Measurements from ENCODE around the gene CDKN2D.

Gene CDKN2D

DNA sequence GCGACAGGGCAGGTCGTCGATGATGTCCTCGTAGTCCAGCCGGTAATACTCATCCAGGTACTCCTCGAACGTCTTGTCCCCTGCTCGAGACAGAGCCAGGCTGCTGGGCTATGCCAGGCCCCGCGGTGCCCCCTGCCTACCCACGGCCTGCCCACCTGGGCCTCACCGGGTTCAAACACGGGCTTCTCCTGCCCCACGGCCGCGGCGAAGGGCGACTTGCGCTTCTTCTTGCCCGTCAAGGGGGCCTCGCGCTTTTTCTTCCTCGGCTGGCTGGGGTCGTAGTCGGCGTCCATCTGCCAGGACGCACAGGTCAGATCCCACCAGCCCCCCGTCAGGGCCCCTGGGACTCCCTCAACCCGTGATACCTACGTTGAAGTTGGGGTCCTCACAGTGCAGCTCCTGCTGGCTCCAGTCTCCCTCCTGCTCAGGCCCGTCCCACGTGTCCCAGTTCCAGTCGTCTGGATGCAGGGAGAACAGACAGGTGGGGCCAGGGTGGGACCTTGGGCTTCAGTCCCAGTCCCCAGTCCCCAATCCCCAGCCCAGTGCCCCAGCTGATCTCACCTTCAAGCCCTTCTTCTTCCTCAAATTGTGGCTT lies 11.1 kb downstream of the CDKN2D start:
- no peak for DNase-seq (ENCODE audit: low read depth)
- TF ChIP-seq, protein P1, sequence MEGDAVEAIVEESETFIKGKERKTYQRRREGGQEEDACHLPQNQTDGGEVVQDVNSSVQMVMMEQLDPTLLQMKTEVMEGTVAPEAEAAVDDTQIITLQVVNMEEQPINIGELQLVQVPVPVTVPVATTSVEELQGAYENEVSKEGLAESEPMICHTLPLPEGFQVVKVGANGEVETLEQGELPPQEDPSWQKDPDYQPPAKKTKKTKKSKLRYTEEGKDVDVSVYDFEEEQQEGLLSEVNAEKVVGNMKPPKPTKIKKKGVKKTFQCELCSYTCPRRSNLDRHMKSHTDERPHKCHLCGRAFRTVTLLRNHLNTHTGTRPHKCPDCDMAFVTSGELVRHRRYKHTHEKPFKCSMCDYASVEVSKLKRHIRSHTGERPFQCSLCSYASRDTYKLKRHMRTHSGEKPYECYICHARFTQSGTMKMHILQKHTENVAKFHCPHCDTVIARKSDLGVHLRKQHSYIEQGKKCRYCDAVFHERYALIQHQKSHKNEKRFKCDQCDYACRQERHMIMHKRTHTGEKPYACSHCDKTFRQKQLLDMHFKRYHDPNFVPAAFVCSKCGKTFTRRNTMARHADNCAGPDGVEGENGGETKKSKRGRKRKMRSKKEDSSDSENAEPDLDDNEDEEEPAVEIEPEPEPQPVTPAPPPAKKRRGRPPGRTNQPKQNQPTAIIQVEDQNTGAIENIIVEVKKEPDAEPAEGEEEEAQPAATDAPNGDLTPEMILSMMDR (IDR thresholded peaks at IDR 0.05; ENCODE audit: low read length, missing control alignments): no peak
- H3K4me3 ChIP-seq (replicated peaks; ENCODE audit: low read depth, low read length): no peak overlapping the region

DNA sequence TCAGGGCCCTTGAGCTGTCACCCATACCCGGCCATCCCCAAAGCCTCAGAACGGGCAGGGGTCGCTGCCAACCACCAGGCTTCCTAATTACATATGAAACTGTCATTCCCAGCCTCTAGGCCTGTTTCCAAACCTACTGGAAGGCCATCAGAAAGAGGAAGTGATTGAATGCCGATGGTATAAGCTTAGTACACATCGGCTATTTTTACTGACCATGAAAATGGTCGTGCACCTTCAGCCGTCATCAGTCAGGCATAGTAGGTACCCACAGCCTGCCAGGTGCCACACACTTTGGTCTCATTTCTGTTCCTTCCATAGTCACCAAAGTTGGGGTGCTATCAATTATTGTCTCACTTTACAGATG lies 13.2 kb downstream of the CDKN2D start:
- no peak for DNase-seq (ENCODE audit: low read depth)
- H3K4me3 ChIP-seq (replicated peaks; ENCODE audit: low read depth, low read length): no peak overlapping the region
- TF ChIP-seq, protein P1 (IDR thresholded peaks at IDR 0.05; ENCODE audit: low read length, missing control alignments): no peak

DNA sequence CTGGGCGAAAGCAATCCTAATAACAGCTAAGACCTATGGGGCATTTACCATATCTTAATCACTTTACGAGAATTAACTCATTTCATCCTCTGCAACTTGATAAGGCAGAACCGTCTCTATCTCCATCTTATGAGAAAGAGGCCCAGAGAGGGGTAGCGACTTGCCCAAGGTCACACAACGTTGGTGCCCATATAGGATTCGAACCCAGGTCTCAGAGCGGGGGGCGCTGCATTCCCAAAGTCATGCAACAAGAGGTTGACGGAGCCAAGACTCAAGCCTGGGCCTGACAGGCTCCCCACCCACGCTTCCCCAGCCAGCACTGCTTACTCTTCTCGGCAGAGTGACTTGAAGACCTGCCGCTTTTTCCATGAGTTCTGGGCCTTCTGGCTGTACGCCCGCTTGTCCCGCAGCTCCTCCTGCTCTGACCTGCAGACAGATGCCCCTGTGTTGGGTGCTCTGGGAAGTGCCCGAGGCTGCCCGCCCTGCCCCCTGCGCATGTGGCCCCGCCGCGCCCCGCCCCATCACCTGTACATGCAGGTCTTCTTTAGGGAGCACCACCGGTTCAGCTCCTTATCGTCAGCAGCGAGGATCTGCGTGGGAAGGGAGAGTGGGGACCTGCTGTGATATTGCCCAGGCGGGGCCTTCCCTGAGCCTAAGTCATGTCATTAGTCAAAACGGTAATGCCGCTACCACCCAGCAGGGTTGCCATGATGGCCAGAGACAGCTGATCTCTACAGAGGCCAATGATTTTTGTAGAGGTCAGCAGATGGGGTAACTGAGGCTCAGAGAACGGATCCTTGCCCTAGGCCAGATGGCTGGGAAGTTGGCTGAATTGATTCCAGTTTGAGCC lies 13.8 kb downstream of the CDKN2D start:
- TF ChIP-seq, protein P1 (IDR thresholded peaks at IDR 0.05; ENCODE audit: low read length, missing control alignments): no peak
- DNase-seq (ENCODE audit: low read depth): no peak
- H3K4me3 ChIP-seq (replicated peaks; ENCODE audit: low read depth, low read length): no peak overlapping the region

DNA sequence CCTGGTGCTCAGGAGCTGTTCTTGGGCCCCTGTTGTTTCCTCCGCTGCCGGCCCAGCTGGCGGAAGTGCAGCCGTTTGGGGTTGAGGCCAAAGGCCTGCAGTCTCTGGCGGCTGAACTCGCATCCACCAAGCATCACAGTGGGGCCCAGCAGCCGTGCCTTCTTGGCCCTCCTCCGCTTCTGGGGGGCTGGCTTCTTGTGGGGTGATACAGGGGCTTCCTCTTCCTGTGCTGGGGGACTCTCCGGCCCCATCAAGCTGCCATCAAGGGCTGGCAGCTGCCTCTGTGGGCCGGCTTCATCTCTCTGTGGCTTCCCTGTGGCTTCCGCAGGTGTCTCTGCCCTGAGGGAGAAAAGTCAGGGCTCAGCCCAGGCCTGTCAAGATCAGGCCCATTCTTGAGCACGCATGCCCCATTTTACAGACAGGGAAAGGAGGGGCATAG lies 14.8 kb downstream of the CDKN2D start:
- TF ChIP-seq, protein P1 (IDR thresholded peaks at IDR 0.05; ENCODE audit: low read length, missing control alignments): no peak
- no peak overlapping the region for H3K4me3 ChIP-seq (replicated peaks; ENCODE audit: low read depth, low read length)
- DNase-seq (ENCODE audit: low read depth): no peak

DNA sequence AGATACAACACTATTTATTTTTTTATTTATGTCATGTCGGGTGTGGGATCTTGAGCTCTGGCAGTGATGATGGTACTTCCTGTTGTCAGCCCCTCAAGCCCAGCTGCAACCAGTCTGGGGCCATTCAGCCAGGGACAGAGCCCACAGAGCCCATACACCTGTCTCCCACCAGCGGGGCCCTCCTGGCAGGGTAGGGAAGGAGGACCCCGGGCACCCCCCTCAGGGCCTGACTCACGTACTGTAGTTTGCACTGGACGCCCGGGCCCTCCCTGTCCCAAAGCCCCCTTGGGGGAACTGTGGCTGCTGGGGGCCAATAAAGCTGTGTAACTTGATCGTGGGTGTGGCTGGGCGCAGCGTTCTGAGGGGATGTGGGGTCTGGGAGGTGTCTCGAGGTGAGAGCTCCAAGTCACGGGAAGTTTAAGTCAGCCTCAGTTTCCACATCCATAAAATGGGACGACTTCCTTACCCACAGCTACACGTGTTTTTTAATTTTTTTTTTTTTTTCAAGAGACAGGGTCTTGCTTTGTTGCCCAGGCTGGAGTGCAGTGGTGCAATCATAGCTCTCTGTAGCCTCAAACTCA lies 15.6 kb downstream of the CDKN2D start:
- TF ChIP-seq, protein P1 (IDR thresholded peaks at IDR 0.05; ENCODE audit: low read length, missing control alignments): no peak
- no peak for DNase-seq (ENCODE audit: low read depth)
- no peak overlapping the region for H3K4me3 ChIP-seq (replicated peaks; ENCODE audit: low read depth, low read length)

DNA sequence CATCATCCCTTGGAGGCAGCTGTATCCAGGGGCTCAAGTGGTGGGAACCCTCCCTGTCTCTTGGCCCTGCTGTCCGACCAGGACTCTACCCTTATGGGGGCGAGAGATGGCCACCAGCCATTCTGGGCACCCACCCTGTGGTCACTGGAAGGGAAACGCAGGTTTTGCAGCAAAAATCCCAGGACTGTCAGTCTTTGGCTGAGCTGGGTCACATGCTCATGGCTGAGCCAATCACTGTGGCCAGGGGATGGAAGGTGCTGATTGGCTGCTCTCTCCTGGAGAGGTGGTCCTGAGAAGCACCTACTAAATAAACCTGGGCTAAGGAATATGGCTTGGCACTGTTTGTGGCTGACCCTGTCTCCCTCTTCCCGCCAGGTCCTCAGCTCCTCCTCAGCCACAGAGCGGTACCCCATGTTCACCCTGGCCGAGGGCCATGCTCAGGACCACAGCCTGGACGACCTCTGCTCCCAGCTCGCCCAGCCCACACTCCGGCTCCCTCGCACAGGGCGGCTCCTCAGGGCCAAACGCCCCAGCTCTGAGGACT lies 16.2 kb downstream of the CDKN2D start:
- no peak for DNase-seq (ENCODE audit: low read depth)
- H3K4me3 ChIP-seq (replicated peaks; ENCODE audit: low read depth, low read length): no peak overlapping the region
- TF ChIP-seq, protein P1 (IDR thresholded peaks at IDR 0.05; ENCODE audit: low read length, missing control alignments): no peak

All from fibroblast of pulmonary artery (primary cell).